ENCODE data around the gene CISTR. TPM values are rescaled to one million over a fixed set of nuclear protein-coding genes. Genes with fewer than 3 reads are reported as not detected.

The CISTR gene
- total RNA-seq: not detected in 2 replicates

GRCh38 chr12:53751336-53752191 lies at the start of gene CISTR:
Gene CISTR (minus strand): TSS chr12:53751979.

GRCh38 chr12:53727310-53728041 lies 24.3 kb downstream of the CISTR start, which contains the start of gene CALCOCO1:
Gene CALCOCO1 (minus strand): TSS chr12:53727452. CDS start chr12:53725242, 2,210 bp downstream.

Other genes with a start within 250 kb of the CISTR start
- not detected in 2 replicates for gene NPFF, start 244.5 kb downstream of the CISTR start, total RNA-seq
- gene ATF7, start 125.6 kb downstream of the CISTR start, total RNA-seq: 8.4 and 9.2 TPM in 2 replicates
- gene ATP5MC2, start 75.9 kb downstream of the CISTR start, total RNA-seq: 121 and 123 TPM in 2 replicates
- 50.7 and 71.8 TPM in 2 replicates for gene CALCOCO1, start 24.5 kb downstream of the CISTR start, total RNA-seq
- gene HOXC13, start 186.9 kb upstream of the CISTR start, total RNA-seq: not detected in 2 replicates
- gene HOXC12, start 202.9 kb upstream of the CISTR start, total RNA-seq: not detected in 2 replicates
- gene HOXC11, start 221.1 kb upstream of the CISTR start, total RNA-seq: not detected in 2 replicates
- gene HOTAIR, start 223.0 kb upstream of the CISTR start, total RNA-seq: not detected in 2 replicates
- gene HOXC10, start 233.2 kb upstream of the CISTR start, total RNA-seq: not detected in 2 replicates
- gene HOXC9, start 248.2 kb upstream of the CISTR start, total RNA-seq: not detected in 2 replicates